ENCODE measurements around the gene METRN.
A peak's percentile ranks its signal among the peaks of the same experiment; 100 is the strongest.

DNA sequence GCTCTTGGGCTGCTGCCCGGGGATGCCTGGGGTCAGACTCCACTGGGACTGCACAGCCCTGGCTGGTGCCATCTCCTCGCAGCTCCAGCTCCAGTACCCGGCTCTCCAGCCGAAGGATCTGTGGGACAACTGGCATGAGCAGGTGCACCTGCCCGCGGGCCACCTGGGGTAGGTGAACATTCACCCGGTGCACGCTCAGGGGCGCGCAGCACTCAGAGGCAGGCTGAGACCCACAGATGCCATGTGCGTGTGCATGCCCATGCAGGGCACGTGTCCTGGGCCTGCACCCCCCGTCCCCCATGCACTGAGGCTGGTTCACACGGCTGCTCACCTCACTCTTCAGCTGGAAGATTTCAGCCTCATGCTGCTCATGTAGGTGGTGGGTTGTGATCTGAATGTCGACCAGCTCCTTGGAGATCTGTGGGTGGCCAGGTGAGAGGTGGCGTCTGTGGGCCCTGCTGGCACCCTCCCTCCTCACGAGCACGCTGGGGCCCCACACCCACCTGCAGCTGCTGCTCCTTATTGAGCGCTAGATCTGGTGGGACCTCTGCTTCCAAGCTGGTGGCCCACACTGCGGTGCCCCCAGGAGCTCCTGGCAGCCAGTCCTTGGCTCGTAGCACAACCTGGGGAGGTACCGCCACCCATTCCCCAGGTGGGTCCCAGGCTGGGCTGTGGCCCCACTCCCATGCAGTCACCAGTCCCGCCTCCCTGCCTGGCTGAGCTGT is 10.7 kb downstream of the METRN start:
- TF ChIP-seq, protein P1, sequence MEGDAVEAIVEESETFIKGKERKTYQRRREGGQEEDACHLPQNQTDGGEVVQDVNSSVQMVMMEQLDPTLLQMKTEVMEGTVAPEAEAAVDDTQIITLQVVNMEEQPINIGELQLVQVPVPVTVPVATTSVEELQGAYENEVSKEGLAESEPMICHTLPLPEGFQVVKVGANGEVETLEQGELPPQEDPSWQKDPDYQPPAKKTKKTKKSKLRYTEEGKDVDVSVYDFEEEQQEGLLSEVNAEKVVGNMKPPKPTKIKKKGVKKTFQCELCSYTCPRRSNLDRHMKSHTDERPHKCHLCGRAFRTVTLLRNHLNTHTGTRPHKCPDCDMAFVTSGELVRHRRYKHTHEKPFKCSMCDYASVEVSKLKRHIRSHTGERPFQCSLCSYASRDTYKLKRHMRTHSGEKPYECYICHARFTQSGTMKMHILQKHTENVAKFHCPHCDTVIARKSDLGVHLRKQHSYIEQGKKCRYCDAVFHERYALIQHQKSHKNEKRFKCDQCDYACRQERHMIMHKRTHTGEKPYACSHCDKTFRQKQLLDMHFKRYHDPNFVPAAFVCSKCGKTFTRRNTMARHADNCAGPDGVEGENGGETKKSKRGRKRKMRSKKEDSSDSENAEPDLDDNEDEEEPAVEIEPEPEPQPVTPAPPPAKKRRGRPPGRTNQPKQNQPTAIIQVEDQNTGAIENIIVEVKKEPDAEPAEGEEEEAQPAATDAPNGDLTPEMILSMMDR (IDR thresholded peaks at IDR 0.05 in 8 of 11, conservative IDR thresholded peaks at IDR 0.05 in 3 of 11) = no peak
- TF ChIP-seq POLR2A (IDR thresholded peaks at IDR 0.05) (no peak), POLR2AphosphoS5 (IDR thresholded peaks at IDR 0.05) (peak in 2 of 3 donors; percentile 27 to 32)

All from spleen (tissue), 7 donors.